ENCODE measurements around the gene FUT7. TPM values are rescaled to one million over a fixed set of nuclear protein-coding genes. Genes with fewer than 3 reads are reported as not detected.

Gene FUT7
- total and polyA plus RNA-seq, 2 donors (not counting 1 experiment from before 2014, with no cell fraction given), result not detected

DNA sequence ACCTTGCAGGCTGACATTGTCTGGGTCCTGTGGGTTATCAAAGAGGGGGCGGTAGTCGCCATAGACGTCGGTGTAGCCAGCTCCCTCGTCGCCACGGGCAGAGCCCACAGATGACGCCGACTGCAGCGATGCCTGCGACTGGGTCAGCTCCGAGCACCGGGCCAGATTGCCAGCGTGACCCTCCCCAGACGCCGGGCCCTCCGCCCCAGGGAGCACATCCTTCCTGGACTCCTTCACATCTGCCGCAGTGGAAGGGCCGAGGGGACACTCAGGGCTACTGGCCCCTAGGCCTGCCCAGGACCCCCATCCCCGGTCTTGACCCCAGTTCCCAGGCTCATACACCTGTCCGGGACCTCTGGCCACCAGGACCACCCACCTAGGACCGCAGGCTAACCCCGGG lies 17.7 kb downstream of the FUT7 start:
- no peak for TF ChIP-seq EZH2 (IDR thresholded peaks at IDR 0.05; ENCODE audit: low read length, missing control alignments)
- TF ChIP-seq, protein P1, sequence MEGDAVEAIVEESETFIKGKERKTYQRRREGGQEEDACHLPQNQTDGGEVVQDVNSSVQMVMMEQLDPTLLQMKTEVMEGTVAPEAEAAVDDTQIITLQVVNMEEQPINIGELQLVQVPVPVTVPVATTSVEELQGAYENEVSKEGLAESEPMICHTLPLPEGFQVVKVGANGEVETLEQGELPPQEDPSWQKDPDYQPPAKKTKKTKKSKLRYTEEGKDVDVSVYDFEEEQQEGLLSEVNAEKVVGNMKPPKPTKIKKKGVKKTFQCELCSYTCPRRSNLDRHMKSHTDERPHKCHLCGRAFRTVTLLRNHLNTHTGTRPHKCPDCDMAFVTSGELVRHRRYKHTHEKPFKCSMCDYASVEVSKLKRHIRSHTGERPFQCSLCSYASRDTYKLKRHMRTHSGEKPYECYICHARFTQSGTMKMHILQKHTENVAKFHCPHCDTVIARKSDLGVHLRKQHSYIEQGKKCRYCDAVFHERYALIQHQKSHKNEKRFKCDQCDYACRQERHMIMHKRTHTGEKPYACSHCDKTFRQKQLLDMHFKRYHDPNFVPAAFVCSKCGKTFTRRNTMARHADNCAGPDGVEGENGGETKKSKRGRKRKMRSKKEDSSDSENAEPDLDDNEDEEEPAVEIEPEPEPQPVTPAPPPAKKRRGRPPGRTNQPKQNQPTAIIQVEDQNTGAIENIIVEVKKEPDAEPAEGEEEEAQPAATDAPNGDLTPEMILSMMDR (conservative IDR thresholded peaks at IDR 0.05 in 1 of 2, IDR thresholded peaks at IDR 0.05 in 1 of 2; ENCODE audit: low read depth in 1 of 2, low read length in 2 of 2), result no peak
- no peaks in the 10 kb centered on the region for H3K9me3 ChIP-seq (ENCODE audit: control insufficient read depth, insufficient read depth, low read depth, low read length)

DNA sequence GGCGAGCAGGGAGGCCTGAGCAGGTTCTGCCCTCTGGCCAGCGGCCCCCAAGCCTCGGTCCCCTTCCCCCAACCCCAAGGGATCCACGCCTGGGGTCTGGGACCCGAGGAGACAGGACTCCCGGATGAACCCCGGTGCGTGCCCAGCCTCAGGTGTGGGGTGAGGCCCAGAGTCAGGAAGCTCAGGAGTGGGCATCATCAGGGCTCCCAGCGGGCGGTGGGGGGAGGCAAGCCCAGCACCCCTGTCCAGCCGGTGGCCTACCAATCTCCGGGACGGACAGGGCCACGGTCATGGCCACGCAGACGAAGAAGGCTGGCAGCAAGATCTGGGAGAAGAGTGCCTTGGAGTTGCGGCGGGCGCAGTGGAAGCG lies 18.3 kb downstream of the FUT7 start:
- H4K20me1 ChIP-seq (ENCODE audit: control insufficient read depth, extremely low read depth, insufficient read depth, low read length), result no peaks in the 10 kb centered on the region
- DNase-seq (ENCODE audit: low read depth in 2 of 2), result no peak
- H3K27ac ChIP-seq (ENCODE audit: insufficient read depth, low read length), result no peak overlapping the region
- H3K9me3 ChIP-seq (ENCODE audit: control insufficient read depth, insufficient read depth, low read depth, low read length), result no peaks in the 10 kb centered on the region
- no peak overlapping the region for H3K9ac ChIP-seq (ENCODE audit: insufficient read depth, low read length)
- no peaks in the 10 kb centered on the region for H3K27me3 ChIP-seq (ENCODE audit: control insufficient read depth, insufficient read depth, low read length)
- TF ChIP-seq, protein P1 (conservative IDR thresholded peaks at IDR 0.05 in 1 of 2, IDR thresholded peaks at IDR 0.05 in 1 of 2; ENCODE audit: low read depth in 1 of 2, low read length in 2 of 2), result no peak
- no peak for TF ChIP-seq EZH2 (IDR thresholded peaks at IDR 0.05; ENCODE audit: low read length, missing control alignments)
- no peak overlapping the region for H3K4me3 ChIP-seq (replicated peaks in 1 of 4; ENCODE audit: control extremely low read depth in 1 of 4, insufficient read depth in 1 of 4, low read depth in 3 of 4, low read length in 4 of 4)
- H2AFZ ChIP-seq (ENCODE audit: low read length), result no peak overlapping the region
- H3K4me1 ChIP-seq (ENCODE audit: control insufficient read depth, extremely low read depth, insufficient read depth, low read length), result no peaks in the 10 kb centered on the region
- no peak overlapping the region for H3K4me2 ChIP-seq (ENCODE audit: extremely low read depth, insufficient read depth, low read length)
- H3K36me3 ChIP-seq (ENCODE audit: control insufficient read depth, insufficient read depth, low read length), result peaks cover 16% of the 10 kb centered on the region
- H3K79me2 ChIP-seq (ENCODE audit: control insufficient read depth, insufficient read depth, low read length), result no peaks in the 10 kb centered on the region

More for the DNA sequence above, 17.7 kb downstream of the FUT7 start:
- Histone ChIP-seq H2AFZ (ENCODE audit: low read length) (no peak overlapping the region), H3K4me3 (replicated peaks in 1 of 4; ENCODE audit: control extremely low read depth in 1 of 4, insufficient read depth in 1 of 4, low read depth in 3 of 4, low read length in 4 of 4) (no peak overlapping the region), H3K27ac (ENCODE audit: insufficient read depth, low read length) (no peak overlapping the region), H3K4me1 (ENCODE audit: control insufficient read depth, extremely low read depth, insufficient read depth, low read length) (no peaks in the 10 kb centered on the region), H3K79me2 (ENCODE audit: control insufficient read depth, insufficient read depth, low read length) (no peaks in the 10 kb centered on the region), H3K36me3 (ENCODE audit: control insufficient read depth, insufficient read depth, low read length) (peaks cover 16% of the 10 kb centered on the region), H3K4me2 (ENCODE audit: extremely low read depth, insufficient read depth, low read length) (no peak overlapping the region), H3K27me3 (ENCODE audit: control insufficient read depth, insufficient read depth, low read length) (no peaks in the 10 kb centered on the region), H3K9ac (ENCODE audit: insufficient read depth, low read length) (no peak overlapping the region), H4K20me1 (ENCODE audit: control insufficient read depth, extremely low read depth, insufficient read depth, low read length) (no peaks in the 10 kb centered on the region)
- no peak for DNase-seq (ENCODE audit: low read depth in 2 of 2)

DNA sequence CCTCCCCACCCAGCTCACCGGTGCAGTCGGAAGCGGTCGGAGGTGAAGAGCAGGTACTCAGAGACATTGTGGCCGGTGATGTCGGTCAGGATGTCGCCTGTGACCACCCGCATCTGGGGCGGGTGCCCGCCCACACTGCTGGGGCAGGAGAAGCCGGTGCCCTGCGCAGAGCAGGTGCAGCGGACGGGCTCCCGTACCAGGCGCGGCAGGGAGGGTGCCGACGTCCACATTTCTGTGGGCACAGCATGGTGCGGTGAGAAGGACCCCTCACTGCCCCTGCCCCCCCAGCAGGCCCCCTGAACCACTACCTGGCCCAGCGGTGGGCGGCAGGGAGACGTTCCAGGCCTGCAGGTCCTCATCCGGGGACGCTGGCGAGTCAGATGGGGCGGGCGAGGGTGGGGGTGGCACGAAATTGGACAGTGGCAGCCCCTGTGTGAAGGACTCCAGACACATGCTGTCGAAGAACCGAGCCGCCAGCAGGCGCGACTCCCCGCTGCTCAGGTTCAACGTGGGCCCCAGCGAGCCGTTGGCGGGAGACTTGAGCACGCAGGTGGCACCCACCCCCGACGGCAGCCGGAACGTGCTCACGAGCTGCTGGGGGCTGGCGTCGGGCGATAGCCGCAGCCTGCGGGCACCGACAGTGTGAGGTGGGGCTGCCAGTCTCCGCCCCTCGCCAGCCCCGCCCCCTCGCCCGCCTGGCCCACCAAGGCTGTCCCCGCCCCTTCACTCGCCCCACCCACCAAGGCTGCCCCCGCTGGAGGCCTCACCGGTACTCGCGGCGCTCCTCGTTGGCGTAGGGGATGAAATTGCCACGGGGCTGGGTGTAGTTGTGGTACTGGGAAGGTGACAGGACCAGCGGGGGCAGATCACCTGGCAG lies 19.0 kb downstream of the FUT7 start:
- H3K36me3 ChIP-seq (ENCODE audit: control insufficient read depth, insufficient read depth, low read length), result peaks cover 16% of the 10 kb centered on the region
- H3K9ac ChIP-seq (ENCODE audit: insufficient read depth, low read length), result no peak overlapping the region
- no peaks in the 10 kb centered on the region for H3K4me1 ChIP-seq (ENCODE audit: control insufficient read depth, extremely low read depth, insufficient read depth, low read length)
- no peak overlapping the region for H3K4me3 ChIP-seq (replicated peaks in 1 of 4; ENCODE audit: control extremely low read depth in 1 of 4, insufficient read depth in 1 of 4, low read depth in 3 of 4, low read length in 4 of 4)
- H3K27ac ChIP-seq (ENCODE audit: insufficient read depth, low read length), result no peak overlapping the region
- no peak for TF ChIP-seq EZH2 (IDR thresholded peaks at IDR 0.05; ENCODE audit: low read length, missing control alignments)
- TF ChIP-seq, protein P1 (conservative IDR thresholded peaks at IDR 0.05 in 1 of 2, IDR thresholded peaks at IDR 0.05 in 1 of 2; ENCODE audit: low read depth in 1 of 2, low read length in 2 of 2), result no peak
- no peaks in the 10 kb centered on the region for H4K20me1 ChIP-seq (ENCODE audit: control insufficient read depth, extremely low read depth, insufficient read depth, low read length)
- H3K79me2 ChIP-seq (ENCODE audit: control insufficient read depth, insufficient read depth, low read length), result no peaks in the 10 kb centered on the region
- no peak for DNase-seq (ENCODE audit: low read depth in 2 of 2)
- H3K9me3 ChIP-seq (ENCODE audit: control insufficient read depth, insufficient read depth, low read depth, low read length), result no peaks in the 10 kb centered on the region
- no peak overlapping the region for H3K4me2 ChIP-seq (ENCODE audit: extremely low read depth, insufficient read depth, low read length)
- no peaks in the 10 kb centered on the region for H3K27me3 ChIP-seq (ENCODE audit: control insufficient read depth, insufficient read depth, low read length)
- H2AFZ ChIP-seq (ENCODE audit: low read length), result no peak overlapping the region
